Body of pancreas (tissue), 4 donors: Measurements from ENCODE around the gene PGRMC1. TPM values are rescaled to one million over a fixed set of nuclear protein-coding genes. Genes with fewer than 3 reads are reported as not detected.

Experiments used
- ATAC-seq: fragments of 150-250 bp; one replicate; pipeline ENCODE4 v1.9.1; 2016
- DNase-seq, 4 donors: peaks; one replicate each; pipeline ENCODE4 v3.0.0-alpha.2; 2019
- H3K27ac ChIP-seq, 4 donors: fragments of 200-600 bp; sonication (generic); 1 replicate in 3 of 4; 2 replicates in 1 of 4; pipeline versions ENCODE4 v1.5.1 to v1.6.1; 2016 to 2019; ENCODE audit warnings: mild to moderate bottlenecking in 1 of 4, mixed read lengths in 1 of 4, moderate library complexity in 1 of 4
- H3K27me3 ChIP-seq, 2 donors: fragments of 200-600 bp; sonication (generic); one replicate each; pipeline ENCODE4 v1.6.0; 2016; ENCODE audit warnings: mild to moderate bottlenecking in 1 of 2
- H3K36me3 ChIP-seq, 2 donors: fragments of 200-600 bp; sonication (generic); replicated peaks in 1 of 2; 2 replicates each; pipeline ENCODE4 v1.5.1; 2016; ENCODE audit warnings: low read depth in 2 of 2; ENCODE audit not compliant: insufficient read depth in 1 of 2
- H3K4me1 ChIP-seq: fragments of 200-600 bp; sonication (generic); one replicate; pipeline ENCODE4 v1.6.0; 2016
- H3K4me3 ChIP-seq, 2 donors: fragments of 200-600 bp; sonication (generic); 1 replicate in 1 of 2; 2 replicates in 1 of 2; pipeline ENCODE4 v1.5.1; 2016 to 2019
- H3K9me3 ChIP-seq, 3 donors: fragments of 200-600 bp; sonication (generic); 1 replicate in 2 of 3; 2 replicates in 1 of 3; pipeline ENCODE4 v1.5.1; 2016
- POLR2A ChIP-seq, 3 donors: fragments of 450-650 bp; IDR thresholded peaks; one replicate each; pipeline ENCODE4 v1.6.1; 2016; ENCODE audit warnings: antibody characterized with exemption in 3 of 3, mild to moderate bottlenecking in 2 of 3
- WGBS, 2 donors: methylation state at CpG; one replicate each; pipeline ENCODE4 v1.1.5; 2017; 5-methylcytosine and 5-hydroxymethylcytosine counted together
- intact Hi-C: fragments of 100-400 bp; cut with DNase I; formaldehyde crosslinking; loops from one replicate; pipeline ENCODE4 v1.15.1; 2023
- total RNA-seq, 2 donors: library from RNA; depleted of rRNA; stranded (reverse); fragments of >200 nt; gene quantifications; one replicate each; pipeline ENCODE4 v1.1.0, GENCODE V29; 2016
- TF ChIP-seq, protein P1 (sequence below), 7 experiments: fragments of 450-650 bp in 4 of 7; fragments of 200-600 bp in 3 of 7; sonication (generic) in 3 of 7; IDR thresholded peaks; one replicate each; pipeline ENCODE4 v1.5.1; 2016 to 2019; ENCODE audit warnings: antibody characterized with exemption in 7 of 7

The PGRMC1 gene
- 10 to 100 TPM; 42.5 to 45.8 TPM for total RNA-seq

DNA sequence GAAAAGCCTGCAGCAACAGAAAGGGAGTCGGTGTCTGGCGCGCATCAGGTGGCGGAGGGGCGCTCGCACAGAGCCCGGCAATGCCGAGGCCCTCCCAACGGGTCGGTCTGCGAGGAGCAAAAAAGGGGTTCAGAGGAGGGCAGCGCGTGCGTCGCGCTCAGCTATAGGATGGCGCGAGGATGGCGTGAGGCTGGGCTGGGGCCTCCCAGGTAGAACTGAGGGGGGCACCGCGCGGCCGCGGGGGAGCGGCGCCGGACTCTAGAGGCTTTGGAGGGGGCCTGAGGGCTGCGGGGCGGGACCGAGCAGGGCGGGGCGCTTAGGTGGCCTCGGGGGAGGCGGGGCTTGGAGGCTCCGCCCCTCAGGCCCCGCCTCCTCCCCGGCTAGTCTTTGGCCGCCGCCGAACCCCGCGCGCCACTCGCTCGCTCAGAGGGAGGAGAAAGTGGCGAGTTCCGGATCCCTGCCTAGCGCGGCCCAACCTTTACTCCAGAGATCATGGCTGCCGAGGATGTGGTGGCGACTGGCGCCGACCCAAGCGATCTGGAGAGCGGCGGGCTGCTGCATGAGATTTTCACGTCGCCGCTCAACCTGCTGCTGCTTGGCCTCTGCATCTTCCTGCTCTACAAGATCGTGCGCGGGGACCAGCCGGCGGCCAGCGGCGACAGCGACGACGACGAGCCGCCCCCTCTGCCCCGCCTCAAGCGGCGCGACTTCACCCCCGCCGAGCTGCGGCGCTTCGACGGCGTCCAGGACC lies at the start of gene PGRMC1:
Gene PGRMC1, plus strand, starts transcription at position 414 of the 751 bp plus-strand sequence. Its CDS starts 79 bp downstream, at position 493.
- TF ChIP-seq, protein P1, sequence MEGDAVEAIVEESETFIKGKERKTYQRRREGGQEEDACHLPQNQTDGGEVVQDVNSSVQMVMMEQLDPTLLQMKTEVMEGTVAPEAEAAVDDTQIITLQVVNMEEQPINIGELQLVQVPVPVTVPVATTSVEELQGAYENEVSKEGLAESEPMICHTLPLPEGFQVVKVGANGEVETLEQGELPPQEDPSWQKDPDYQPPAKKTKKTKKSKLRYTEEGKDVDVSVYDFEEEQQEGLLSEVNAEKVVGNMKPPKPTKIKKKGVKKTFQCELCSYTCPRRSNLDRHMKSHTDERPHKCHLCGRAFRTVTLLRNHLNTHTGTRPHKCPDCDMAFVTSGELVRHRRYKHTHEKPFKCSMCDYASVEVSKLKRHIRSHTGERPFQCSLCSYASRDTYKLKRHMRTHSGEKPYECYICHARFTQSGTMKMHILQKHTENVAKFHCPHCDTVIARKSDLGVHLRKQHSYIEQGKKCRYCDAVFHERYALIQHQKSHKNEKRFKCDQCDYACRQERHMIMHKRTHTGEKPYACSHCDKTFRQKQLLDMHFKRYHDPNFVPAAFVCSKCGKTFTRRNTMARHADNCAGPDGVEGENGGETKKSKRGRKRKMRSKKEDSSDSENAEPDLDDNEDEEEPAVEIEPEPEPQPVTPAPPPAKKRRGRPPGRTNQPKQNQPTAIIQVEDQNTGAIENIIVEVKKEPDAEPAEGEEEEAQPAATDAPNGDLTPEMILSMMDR (IDR thresholded peaks at IDR 0.05), result no peak
- peak; percentile 80 to 93 (median 92) for TF ChIP-seq POLR2A (IDR thresholded peaks at IDR 0.05)
- Histone ChIP-seq H3K36me3 (no peaks in the 10 kb centered on the region), H3K27ac (peak within 1 kb of the TSS; percentile 57 to 88 (median 72)), H3K4me1 (peaks cover 24% of the 10 kb centered on the region), H3K4me3 (peak within 1 kb of the TSS; percentile 38 to 81), H3K9me3 (no peaks in the 10 kb centered on the region), H3K27me3 (no peaks in the 10 kb centered on the region)
- intact Hi-C loops, result no loop called here
- peak; percentile 77 to 85 (median 82) for DNase-seq
- WGBS, 2 donors, result 0% methylated on average over 2 to 25 of the region's 82 CpGs
- peak; percentile 94 for ATAC-seq

DNA sequence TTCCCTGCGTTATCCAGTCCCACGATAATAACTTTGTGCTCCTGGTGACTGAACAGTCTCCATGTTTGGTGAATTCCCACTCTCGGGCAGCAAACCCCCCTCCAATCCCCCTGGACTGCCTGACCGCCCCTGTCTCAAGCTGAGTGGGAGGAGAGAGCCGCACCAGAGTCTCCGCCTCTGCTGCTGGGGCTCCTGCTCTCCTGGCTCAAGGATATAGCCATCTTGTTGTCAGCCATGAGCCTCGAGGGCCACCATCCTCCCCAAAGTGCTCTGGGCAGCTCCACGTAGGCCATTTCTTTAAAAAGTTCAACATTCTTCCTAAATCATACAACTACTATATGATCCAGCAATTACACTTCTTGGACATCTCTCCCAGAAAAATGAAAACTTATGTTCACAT lies 49.3 kb upstream of the PGRMC1 start:
- no peaks in the 10 kb centered on the region for H3K4me1 ChIP-seq
- no peaks in the 10 kb centered on the region for H3K36me3 ChIP-seq
- H3K4me3 ChIP-seq, result no peak overlapping the region
- TF ChIP-seq POLR2A (IDR thresholded peaks at IDR 0.05), result no peak
- TF ChIP-seq, protein P1 (IDR thresholded peaks at IDR 0.05), result no peak
- DNase-seq (no peak), ATAC-seq (no peak)
- H3K27ac ChIP-seq, result no peak overlapping the region
- no peaks in the 10 kb centered on the region for H3K27me3 ChIP-seq
- H3K9me3 ChIP-seq, result no peaks in the 10 kb centered on the region
- intact Hi-C loops, result no loop called here
- 69 to 74% methylated on average over 7 to 8 of the region's 8 CpGs for WGBS, 2 donors

DNA sequence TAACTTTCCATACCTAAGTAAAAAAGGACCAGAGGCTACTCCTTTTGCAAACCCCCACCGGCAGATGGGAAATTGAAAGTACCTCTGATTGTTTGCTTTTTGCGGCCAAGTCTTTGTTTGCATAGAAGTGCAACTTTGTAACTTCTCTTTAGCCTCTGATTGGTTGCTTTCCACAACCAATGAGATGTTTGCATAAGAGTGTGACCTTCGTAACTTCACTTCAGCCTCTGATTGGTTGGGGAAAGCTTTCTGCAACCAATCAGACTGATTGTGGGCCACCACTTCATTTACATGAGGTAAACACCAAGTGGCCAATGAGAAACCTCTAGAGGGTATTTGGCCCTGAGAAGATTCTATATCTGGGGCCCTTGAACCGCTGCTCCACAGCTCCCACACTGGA lies 48.8 kb upstream of the PGRMC1 start:
- 42 to 100% methylated on average over 1 to 4 of the region's 4 CpGs for WGBS, 2 donors
- no peaks in the 10 kb centered on the region for H3K9me3 ChIP-seq
- no peak overlapping the region for H3K4me3 ChIP-seq
- no peak for TF ChIP-seq POLR2A (IDR thresholded peaks at IDR 0.05)
- TF ChIP-seq, protein P1 (IDR thresholded peaks at IDR 0.05), result no peak
- no peaks in the 10 kb centered on the region for H3K27me3 ChIP-seq
- H3K27ac ChIP-seq, result no peak overlapping the region
- DNase-seq, result no peak
- intact Hi-C loops, result no loop called here
- no peaks in the 10 kb centered on the region for H3K4me1 ChIP-seq
- no peaks in the 10 kb centered on the region for H3K36me3 ChIP-seq
- ATAC-seq, result no peak

DNA sequence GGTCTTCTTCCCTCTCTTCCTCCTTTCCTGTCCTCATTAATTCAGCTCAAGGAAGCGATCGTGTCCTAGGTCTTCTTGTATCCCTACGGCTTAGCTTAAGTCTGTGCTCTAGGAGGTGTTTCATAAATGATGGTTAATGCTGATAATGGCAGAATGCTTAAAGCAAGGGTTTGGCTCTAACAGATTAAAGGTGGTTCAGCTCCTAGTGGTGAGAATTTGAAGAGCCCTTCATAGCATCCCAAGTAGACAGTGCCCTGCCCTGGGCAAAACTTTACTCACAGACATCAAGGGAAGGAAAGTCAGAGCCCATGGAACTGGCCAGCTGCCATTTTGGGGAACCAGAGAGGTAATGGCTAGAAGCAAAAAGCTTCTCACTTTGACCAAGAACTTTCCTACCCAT lies 47.0 kb upstream of the PGRMC1 start:
- Histone ChIP-seq H3K4me3 (no peak overlapping the region), H3K9me3 (no peaks in the 10 kb centered on the region), H3K27ac (no peak overlapping the region), H3K4me1 (no peaks in the 10 kb centered on the region), H3K27me3 (no peaks in the 10 kb centered on the region), H3K36me3 (no peaks in the 10 kb centered on the region)
- no peak for ATAC-seq
- DNase-seq, result no peak
- TF ChIP-seq, protein P1 (IDR thresholded peaks at IDR 0.05), result no peak
- no peak for TF ChIP-seq POLR2A (IDR thresholded peaks at IDR 0.05)
- WGBS, 2 donors, result 83 to 92% methylated on average over 3 of the region's 3 CpGs
- intact Hi-C loops, result no loop called here

DNA sequence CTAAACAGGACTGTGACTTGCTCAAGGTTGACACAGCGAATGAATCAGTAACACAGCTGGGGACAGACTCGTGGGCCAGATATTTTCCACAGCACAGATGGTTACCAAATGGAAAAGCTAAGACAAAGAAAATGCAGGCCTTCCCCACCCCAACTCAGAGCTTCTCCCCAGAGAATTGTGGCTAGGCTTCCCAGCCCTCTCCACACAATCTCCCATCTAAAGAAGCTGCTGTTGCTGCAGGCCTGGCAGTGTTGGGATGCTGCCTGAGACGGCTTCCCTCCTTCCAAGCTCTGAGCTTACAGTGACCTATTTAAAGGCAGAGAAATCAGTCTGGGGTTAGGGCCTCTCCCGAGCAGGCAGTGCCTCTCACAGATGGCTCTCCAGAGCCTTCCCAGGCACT lies 46.5 kb upstream of the PGRMC1 start:
- intact Hi-C loops, result no loop called here
- Histone ChIP-seq H3K27me3 (no peaks in the 10 kb centered on the region), H3K9me3 (no peaks in the 10 kb centered on the region), H3K4me3 (no peak overlapping the region), H3K27ac (no peak overlapping the region), H3K36me3 (no peaks in the 10 kb centered on the region), H3K4me1 (no peaks in the 10 kb centered on the region)
- 51 to 81% methylated on average over 3 to 4 of the region's 4 CpGs for WGBS, 2 donors
- ATAC-seq, result peak; percentile 40
- peak in 3 of 4 donors; percentile 19 to 35 (median 19) for DNase-seq
- TF ChIP-seq, protein P1 (IDR thresholded peaks at IDR 0.05), result no peak
- TF ChIP-seq POLR2A (IDR thresholded peaks at IDR 0.05), result no peak
